T-cell (primary cell): Measurements from ENCODE around the gene MBD3L5. TPM values are rescaled to one million over a fixed set of nuclear protein-coding genes. Genes with fewer than 3 reads are reported as not detected.
"Not testable (repeated sequence)": the region's sequence is repeated elsewhere in the genome, so short reads cannot be mapped to it uniquely, and the experiment has no call there.

Source experiments
- ATAC-seq, 4 experiments: fragments of 200-7000 bp in 3 of 4; fragments of 150-1000 bp in 1 of 4; cut with Tn5 transposase; replicated peaks in 1 of 4; 1 replicate in 3 of 4; 2 replicates in 1 of 4; pipeline ENCODE4 v1.10.0; 2021; ENCODE audit warnings: moderate library complexity in 3 of 4, mild to moderate bottlenecking in 2 of 4, moderate number of reproducible peaks in 1 of 4
- CTCF ChIA-PET, 2 donors: fragments of 300-600 bp; sonication (Branson Sonifier 250); formaldehyde crosslinking; loops; one replicate each; lab custom pipeline; 2022; ENCODE audit warnings: antibody characterized with exemption in 2 of 2; lab: Charles Lee
- POLR2A ChIA-PET, 2 donors: fragments of 300-600 bp; sonication (Branson Sonifier 250); formaldehyde crosslinking; loops; one replicate each; lab custom pipeline; 2022; ENCODE audit warnings: antibody characterized with exemption in 2 of 2; lab: Charles Lee
- DNase-seq, 35 experiments: peaks; one replicate each; pipeline versions ENCODE4 v3.0.0 to v3.0.0-alpha.2; 2013 to 2023
- H3K27ac ChIP-seq: one replicate; pipeline ENCODE4 v1.5.1; 2013; ENCODE audit warnings: low read length
- H3K27me3 ChIP-seq, 2 experiments: replicated peaks in 1 of 2; 1 replicate in 1 of 2; 2 replicates in 1 of 2; pipeline versions ENCODE4 v1.6.1 to v1.7.0; 2013; ENCODE audit warnings: low read length in 1 of 2, mixed read lengths in 1 of 2; ENCODE audit not compliant: control insufficient read depth in 2 of 2, insufficient read depth in 2 of 2; ENCODE audit errors: extremely low read depth in 1 of 2
- H3K36me3 ChIP-seq, 2 donors: 1 replicate in 1 of 2; 2 replicates in 1 of 2; pipeline versions ENCODE4 v1.6.1 to v1.7.0; 2013; ENCODE audit warnings: low read length in 1 of 2; ENCODE audit not compliant: control insufficient read depth in 2 of 2, insufficient read depth in 1 of 2; ENCODE audit errors: extremely low read depth in 1 of 2
- H3K4me1 ChIP-seq, 2 experiments: 1 replicate in 1 of 2; 2 replicates in 1 of 2; pipeline versions ENCODE4 v1.6.1 to v1.7.0; 2013; ENCODE audit warnings: low read length in 2 of 2, mixed read lengths in 1 of 2; ENCODE audit not compliant: insufficient read depth in 2 of 2, control insufficient read depth in 1 of 2; ENCODE audit errors: extremely low read depth in 1 of 2
- H3K4me3 ChIP-seq, 2 donors: 1 replicate in 1 of 2; 2 replicates in 1 of 2; pipeline versions ENCODE4 v1.5.1 to v1.7.0; 2013; ENCODE audit warnings: mild to moderate bottlenecking in 2 of 2, low read length in 1 of 2, moderate library complexity in 1 of 2; ENCODE audit not compliant: control insufficient read depth in 1 of 2; ENCODE audit errors: extremely low read depth in 1 of 2
- H3K9me3 ChIP-seq: 2 replicates; pipeline ENCODE4 v1.7.0; 2013
- H3K27ac Mint-ChIP-seq, 2 donors: one replicate each; pipeline ENCODE4 v1.8.0; 2020 to 2021; ENCODE audit warnings: mild to moderate bottlenecking in 2 of 2, mixed read lengths in 2 of 2
- H3K27me3 Mint-ChIP-seq, 2 donors: one replicate each; pipeline ENCODE4 v1.8.0; 2021 to 2022; ENCODE audit warnings: mixed read lengths in 2 of 2
- H3K36me3 Mint-ChIP-seq: one replicate; pipeline ENCODE4 v1.8.0; 2021; ENCODE audit warnings: mixed read lengths
- H3K4me1 Mint-ChIP-seq, 3 donors: one replicate each; pipeline ENCODE4 v1.8.0; 2020 to 2022; ENCODE audit warnings: mixed read lengths in 3 of 3, mild to moderate bottlenecking in 1 of 3
- H3K4me3 Mint-ChIP-seq, 3 donors: one replicate each; pipeline ENCODE4 v1.8.0; 2020 to 2022; ENCODE audit warnings: mild to moderate bottlenecking in 3 of 3, mixed read lengths in 3 of 3, moderate library complexity in 3 of 3
- H3K9me3 Mint-ChIP-seq, 3 donors: one replicate each; pipeline ENCODE4 v1.8.0; 2020 to 2022; ENCODE audit warnings: mixed read lengths in 3 of 3
- WGBS: methylation state at CpG from one replicate; pipeline ENCODE4 v1.1.5; 2013; ENCODE audit warnings: missing lambda C conversion rate; ENCODE audit not compliant: insufficient coverage; 5-methylcytosine and 5-hydroxymethylcytosine counted together
- total RNA-seq, 35 experiments: library from RNA in 6 of 35; stranded (reverse) in 6 of 35; fragments of 120-200 nt in 1 of 35; gene quantifications; one replicate each; pipeline versions ENCODE4 v1.2.1 to v1.2.4 and lab custom pipeline; 2013 to 2026

Gene MBD3L5
- total RNA-seq, 5 donors from 2014 or later (not counting 1 experiment from before 2014, with no cell fraction given) = not detected

GRCh38 chr19:7040079-7040478 lies 9.7 kb downstream of the MBD3L5 start, which contains the start of gene MBD3L4:
TSS of gene MBD3L4 (minus strand) at chr19:7040179. CDS start at chr19:7040144, 35 bp downstream.
- H3K4me1 Mint-ChIP-seq, H3K4me3 ChIP-seq, POLR2A ChIA-PET, H3K27ac Mint-ChIP-seq, H3K4me3 Mint-ChIP-seq, H3K36me3 Mint-ChIP-seq, H3K9me3 ChIP-seq, H3K36me3 ChIP-seq, H3K27me3 ChIP-seq, H3K4me1 ChIP-seq, DNase-seq, CTCF ChIA-PET, ATAC-seq, H3K9me3 Mint-ChIP-seq, H3K27me3 Mint-ChIP-seq, H3K27ac ChIP-seq: not testable (repeated sequence)
- WGBS = no CpG with 5 or more reads among the region's 9 CpGs

GRCh38 chr19:7041563-7041962 lies 11.2 kb downstream of the MBD3L5 start:
- H3K9me3 Mint-ChIP-seq, H3K27ac Mint-ChIP-seq, H3K27me3 ChIP-seq, ATAC-seq, H3K4me1 ChIP-seq, DNase-seq, H3K36me3 Mint-ChIP-seq, H3K27ac ChIP-seq, H3K9me3 ChIP-seq, CTCF ChIA-PET, H3K4me3 ChIP-seq, H3K27me3 Mint-ChIP-seq, H3K36me3 ChIP-seq, H3K4me3 Mint-ChIP-seq, H3K4me1 Mint-ChIP-seq, POLR2A ChIA-PET: not testable (repeated sequence)
- WGBS = no CpG with 5 or more reads among the region's 2 CpGs

- no CpG with 5 or more reads among the region's 7 CpGs for WGBS
- DNase-seq = not testable (repeated sequence)
These were observed 18.6 kb downstream of the MBD3L5 start, which contains the start of gene MBD3L2 for GRCh38 chr19:7049021-7049420. TSS of gene MBD3L2 (plus strand) at chr19:7049321. CDS start at chr19:7049374, 53 bp downstream.

GRCh38 chr19:7051421-7051820 lies 21.0 kb downstream of the MBD3L5 start:
- H3K27ac Mint-ChIP-seq, H3K27ac ChIP-seq, H3K27me3 Mint-ChIP-seq, ATAC-seq, DNase-seq, H3K4me3 ChIP-seq, H3K36me3 ChIP-seq, CTCF ChIA-PET, H3K4me3 Mint-ChIP-seq, POLR2A ChIA-PET, H3K36me3 Mint-ChIP-seq, H3K27me3 ChIP-seq, H3K4me1 Mint-ChIP-seq, H3K9me3 Mint-ChIP-seq, H3K4me1 ChIP-seq, H3K9me3 ChIP-seq: not testable (repeated sequence)
- WGBS = no CpG with 5 or more reads among the region's 5 CpGs

More at GRCh38 chr19:7049021-7049420, 18.6 kb downstream of the MBD3L5 start, which contains the start of gene MBD3L2:
- H3K27ac ChIP-seq, H3K27me3 ChIP-seq, POLR2A ChIA-PET, H3K27me3 Mint-ChIP-seq, H3K4me3 ChIP-seq, H3K27ac Mint-ChIP-seq, H3K9me3 ChIP-seq, H3K36me3 ChIP-seq, CTCF ChIA-PET, H3K36me3 Mint-ChIP-seq, H3K4me1 ChIP-seq, ATAC-seq, H3K9me3 Mint-ChIP-seq, H3K4me1 Mint-ChIP-seq, H3K4me3 Mint-ChIP-seq: not testable (repeated sequence)

GRCh38 chr19:7052896-7053295 lies 22.5 kb downstream of the MBD3L5 start:
- CTCF ChIA-PET, H3K4me1 Mint-ChIP-seq, DNase-seq, H3K27me3 ChIP-seq, H3K4me3 Mint-ChIP-seq, H3K27me3 Mint-ChIP-seq, H3K36me3 Mint-ChIP-seq, H3K36me3 ChIP-seq, ATAC-seq, H3K4me1 ChIP-seq, H3K27ac Mint-ChIP-seq, POLR2A ChIA-PET, H3K9me3 Mint-ChIP-seq, H3K4me3 ChIP-seq, H3K27ac ChIP-seq, H3K9me3 ChIP-seq: not testable (repeated sequence)
- no CpG with 5 or more reads among the region's 7 CpGs for WGBS

- CTCF ChIA-PET, H3K4me1 ChIP-seq, ATAC-seq, H3K27me3 Mint-ChIP-seq, H3K4me1 Mint-ChIP-seq, H3K4me3 ChIP-seq, H3K9me3 ChIP-seq, DNase-seq, H3K27ac Mint-ChIP-seq, H3K36me3 Mint-ChIP-seq, H3K27me3 ChIP-seq, H3K27ac ChIP-seq, H3K36me3 ChIP-seq, POLR2A ChIA-PET, H3K9me3 Mint-ChIP-seq, H3K4me3 Mint-ChIP-seq: not testable (repeated sequence)
- no CpG with 5 or more reads among the region's 14 CpGs for WGBS
These were observed 24.4 kb downstream of the MBD3L5 start for GRCh38 chr19:7054635-7055368.
